WTC11 (cell line): ENCODE measurements around the gene C17orf113. TPM values are rescaled to one million over a fixed set of nuclear protein-coding genes. Genes with fewer than 3 reads are reported as not detected.

Source experiments
- AFF4 ChIP-seq: sonication (generic); formaldehyde crosslinking; IDR thresholded peaks from 2 replicates; pipeline ENCODE4 v1.8.1; 2023; ENCODE audit warnings: mild to moderate bottlenecking, missing genetic modification reagents, borderline replicate concordance
- AR ChIP-seq: fragments of 250-450 bp; sonication (Bioruptor Pico); IDR thresholded peaks from 2 replicates; pipeline ENCODE4 v1.9.0; 2021; ENCODE audit warnings: mild to moderate bottlenecking
- CREB1 ChIP-seq: sonication (generic); formaldehyde crosslinking; IDR thresholded peaks from 2 replicates; pipeline ENCODE4 v1.8.0; 2023; ENCODE audit warnings: mild to moderate bottlenecking, missing genetic modification reagents
- CTCF ChIP-seq: fragments of 200-600 bp; IDR thresholded peaks from 2 replicates; pipeline ENCODE4 v1.8.0; 2022; ENCODE audit warnings: antibody characterized with exemption
- EMX1 ChIP-seq: fragments of 250-450 bp; sonication (Bioruptor Pico); IDR thresholded peaks from 2 replicates; pipeline ENCODE4 v1.8.0; 2021; ENCODE audit warnings: mild to moderate bottlenecking
- ETV6 ChIP-seq: sonication (generic); formaldehyde crosslinking; IDR thresholded peaks from 2 replicates; pipeline ENCODE4 v1.8.1; 2022; ENCODE audit warnings: mild to moderate bottlenecking, missing genetic modification reagents
- GRHL2 ChIP-seq: fragments of 250-450 bp; sonication (Bioruptor Pico); IDR thresholded peaks from 2 replicates; pipeline ENCODE4 v1.8.0; 2022; ENCODE audit warnings: mild to moderate bottlenecking, moderate library complexity; ENCODE audit not compliant: insufficient replicate concordance, severe bottlenecking
- HMGA2 ChIP-seq: fragments of 250-450 bp; sonication (Bioruptor Pico); IDR thresholded peaks from 2 replicates; pipeline ENCODE4 v1.4.0; 2021; ENCODE audit warnings: mild to moderate bottlenecking, moderate library complexity
- JAZF1 ChIP-seq: fragments of 250-450 bp; sonication (Bioruptor Pico); IDR thresholded peaks from 2 replicates; pipeline ENCODE4 v1.9.0; 2021; ENCODE audit warnings: moderate library complexity, mild to moderate bottlenecking, inconsistent platforms
- MYBL2 ChIP-seq: sonication (generic); formaldehyde crosslinking; IDR thresholded peaks from 2 replicates; pipeline ENCODE4 v1.8.1; 2023; ENCODE audit warnings: mild to moderate bottlenecking, moderate library complexity, missing genetic modification reagents
- NFATC4 ChIP-seq: fragments of 250-450 bp; sonication (Bioruptor Pico); IDR thresholded peaks from 2 replicates; pipeline ENCODE4 v1.9.0; 2021; ENCODE audit warnings: mild to moderate bottlenecking
- NFE2L1 ChIP-seq: sonication (generic); formaldehyde crosslinking; IDR thresholded peaks from 2 replicates; pipeline ENCODE4 v1.8.1; 2023; ENCODE audit warnings: missing genetic modification reagents
- OVOL2 ChIP-seq: fragments of 250-450 bp; sonication (Bioruptor Pico); IDR thresholded peaks from 2 replicates; pipeline ENCODE4 v1.9.0; 2021; ENCODE audit warnings: mild to moderate bottlenecking, borderline replicate concordance
- PRDM15 ChIP-seq: sonication (generic); formaldehyde crosslinking; IDR thresholded peaks from 2 replicates; pipeline ENCODE4 v1.8.0; 2022; ENCODE audit warnings: missing genetic modification reagents
- SP1 ChIP-seq: sonication (generic); formaldehyde crosslinking; conservative IDR thresholded peaks from 2 replicates; pipeline ENCODE4 v1.8.1; 2022; ENCODE audit warnings: missing genetic modification reagents
- TEAD1 ChIP-seq: sonication (generic); formaldehyde crosslinking; IDR thresholded peaks from 2 replicates; pipeline ENCODE4 v1.8.0; 2022; ENCODE audit warnings: mild to moderate bottlenecking, missing genetic modification reagents
- TEAD4 ChIP-seq: sonication (generic); formaldehyde crosslinking; IDR thresholded peaks from 2 replicates; pipeline ENCODE4 v1.8.0; 2022; ENCODE audit warnings: mild to moderate bottlenecking, missing genetic modification reagents
- USF1 ChIP-seq: sonication (generic); formaldehyde crosslinking; IDR thresholded peaks from 2 replicates; pipeline ENCODE4 v1.8.0; 2022; ENCODE audit warnings: mild to moderate bottlenecking, missing genetic modification reagents
- ZMAT4 ChIP-seq: fragments of 250-450 bp; sonication (Bioruptor Pico); IDR thresholded peaks from 2 replicates; pipeline ENCODE4 v1.9.0; 2021; ENCODE audit warnings: mild to moderate bottlenecking
- ZNF425 ChIP-seq: fragments of 250-450 bp; sonication (Bioruptor Pico); conservative IDR thresholded peaks from 2 replicates; pipeline ENCODE4 v1.9.0; 2021; ENCODE audit warnings: mild to moderate bottlenecking
- ZSCAN18 ChIP-seq: fragments of 250-450 bp; sonication (Bioruptor Pico); IDR thresholded peaks from 2 replicates; pipeline ENCODE4 v2.1.2; 2022; ENCODE audit warnings: mild to moderate bottlenecking, moderate library complexity
- total RNA-seq: library from RNA; stranded (reverse); gene quantifications from 3 replicates; pipeline ENCODE4 v1.2.3, GENCODE V29; 2021

C17orf113 gene
- total RNA-seq, 1 experiment from 2014 or later = 1.9 TPM

GRCh38 chr17:42016941-42017865 is 33.2 kb downstream of the C17orf113 start, which contains the start of gene DNAJC7 (continued):
- TF ChIP-seq ETV6 (CRISPR knock-in tag) (0 out of 2 replicates have a peak, but pooled peaks have one; percentile 69), USF1 (CRISPR knock-in tag) (peak; percentile 13), AR (CRISPR knock-in tag) (no peak), ZSCAN18 (CRISPR knock-in tag) (no peak), PRDM15 (no peak), ZMAT4 (no peak), CREB1 (CRISPR knock-in tag) (no peak; the same call in 1 of the 2 replicates), EMX1 (CRISPR knock-in tag) (no peak), TEAD1 (CRISPR knock-in tag) (peak; percentile 79), TEAD4 (CRISPR knock-in tag) (0 out of 2 replicates have a peak, but pooled peaks have one; percentile 47), OVOL2 (no peak), MYBL2 (peak; percentile 84), AFF4 (no peak), CTCF (no peak), SP1 (CRISPR knock-in tag) (peak; percentile 84), ZNF425 (no peak), GRHL2 (CRISPR knock-in tag) (no peak), NFE2L1 (CRISPR knock-in tag) (0 out of 2 replicates have a peak, but pooled peaks have one; percentile 51), HMGA2 (no peak), JAZF1 (no peak), NFATC4 (CRISPR knock-in tag) (no peak)
